Stimulated activated CD8-positive, alpha-beta memory T cell treated with anti-CD3 and anti-CD28 coated beads, Interleukin-4, amount 100 ng/mL, for 1 hour (primary cell): ENCODE measurements around the gene DENND10.
"Not testable (repeated sequence)": the region's sequence is repeated elsewhere in the genome, so short reads cannot be mapped to it uniquely, and the experiment has no call there.

Source experiments
- DNase-seq, 2 donors: peaks; one replicate each; pipeline ENCODE4 v3.0.0-alpha.2; 2020; ENCODE audit warnings: low read depth in 2 of 2, low spot score in 1 of 2

DENND10 gene

GRCh38 chr10:119131512-119132240 lies 27.8 kb downstream of the DENND10 start:
- DNase-seq = no peak

DNA sequence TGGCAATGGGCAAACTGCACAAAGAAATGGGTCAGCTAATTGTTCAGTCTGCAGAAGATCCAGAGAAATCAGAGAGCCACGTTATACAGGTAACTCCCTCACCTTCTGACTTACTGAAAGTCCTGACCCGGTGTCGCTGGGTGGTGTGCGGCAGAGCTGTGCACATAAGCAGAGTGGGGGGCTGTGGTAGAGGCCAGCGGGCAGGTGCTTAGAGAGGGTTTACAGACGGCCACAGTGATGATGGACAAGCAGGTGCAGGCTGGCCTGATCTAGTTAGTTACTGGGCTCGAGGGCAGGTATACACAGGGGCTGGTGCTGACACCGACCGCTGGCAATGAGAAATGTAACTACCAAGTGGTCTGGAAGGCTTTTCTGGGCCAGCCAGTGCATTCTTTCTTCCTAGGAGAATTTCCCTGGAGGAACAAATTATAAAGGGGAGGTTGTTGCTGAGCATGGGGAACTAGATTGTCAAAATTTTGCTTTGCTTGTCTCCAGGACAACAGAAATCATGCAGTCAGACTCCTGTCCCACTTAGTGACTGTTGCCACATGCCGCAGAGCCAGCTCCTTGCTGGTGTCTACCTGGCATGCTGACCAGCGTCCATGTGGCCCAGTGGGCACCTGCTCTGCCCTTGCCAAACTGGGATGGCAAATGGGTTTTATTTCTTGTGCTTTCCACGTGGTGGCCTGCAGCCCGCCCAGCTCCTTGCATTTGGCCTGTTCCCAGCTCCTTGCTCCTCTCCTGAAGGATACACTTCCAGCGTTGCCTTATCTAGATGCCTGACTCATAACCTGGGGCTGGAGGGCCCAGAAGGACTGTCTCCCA lies 28.8 kb downstream of the DENND10 start:
- no peak for DNase-seq

- no peak for DNase-seq
Measured at GRCh38 chr10:119133949-119134348, 30.0 kb downstream of the DENND10 start.

- no peak for DNase-seq
Measured at GRCh38 chr10:119135513-119135881, 31.6 kb downstream of the DENND10 start.

GRCh38 chr10:119136084-119136483 lies 32.2 kb downstream of the DENND10 start:
- DNase-seq = no peak

DNA sequence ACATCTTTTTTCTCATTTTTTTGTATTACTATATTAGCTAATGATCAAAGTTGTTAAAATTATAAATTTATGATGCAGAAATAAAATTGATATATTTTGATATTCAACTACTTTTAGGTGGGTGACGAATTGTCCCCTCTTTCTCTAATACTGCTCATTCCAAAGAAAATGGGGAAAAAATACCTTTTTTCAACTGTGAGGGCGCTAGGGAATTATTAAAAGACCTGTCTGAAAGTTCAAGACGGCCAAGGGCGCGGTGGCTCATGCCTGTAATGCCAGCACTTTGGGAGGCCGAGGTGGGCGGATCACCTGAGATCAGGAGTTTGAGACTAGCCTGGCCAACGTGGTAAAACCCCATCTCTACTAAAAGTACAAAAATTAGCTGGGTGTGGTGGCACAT lies 34.0 kb downstream of the DENND10 start:
- not testable (repeated sequence) for DNase-seq

GRCh38 chr10:119138346-119139306 lies 34.7 kb downstream of the DENND10 start:
- DNase-seq = no peak

- peak in 1 of 2 donors; percentile 13 for DNase-seq
Measured at GRCh38 chr10:119139464-119140067, 35.7 kb downstream of the DENND10 start.

DNA sequence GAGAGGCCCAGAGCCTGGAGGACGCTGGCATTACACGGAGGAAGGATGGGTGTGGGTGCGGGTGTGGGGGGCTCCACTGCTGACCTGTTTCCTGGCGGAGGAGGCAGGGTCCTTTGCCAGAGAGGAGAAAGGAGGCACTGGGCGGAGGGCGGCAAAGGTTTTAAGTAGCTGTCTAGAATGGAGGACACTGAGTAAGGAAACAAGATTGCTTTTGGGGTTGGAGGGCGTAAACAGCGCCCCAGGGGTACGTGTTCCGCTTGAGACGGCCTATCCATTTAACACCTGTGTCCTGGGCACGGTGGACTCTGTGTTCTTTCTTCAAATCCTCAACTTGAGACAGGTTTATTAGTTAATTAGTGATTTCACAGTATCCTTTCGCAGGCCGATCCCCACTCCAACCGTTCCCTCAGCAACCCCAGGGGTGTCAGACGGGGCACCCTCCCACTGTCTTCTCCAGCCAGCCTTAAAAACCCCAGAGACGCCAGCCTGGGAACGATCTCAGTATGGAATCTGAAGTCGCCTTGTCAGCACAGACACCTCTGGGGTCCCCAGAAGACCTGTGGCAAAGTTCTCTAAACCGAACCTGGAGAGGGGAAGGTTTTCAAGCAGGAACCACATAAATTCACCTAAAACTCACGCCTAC lies 36.8 kb downstream of the DENND10 start:
- DNase-seq = no peak

DNA sequence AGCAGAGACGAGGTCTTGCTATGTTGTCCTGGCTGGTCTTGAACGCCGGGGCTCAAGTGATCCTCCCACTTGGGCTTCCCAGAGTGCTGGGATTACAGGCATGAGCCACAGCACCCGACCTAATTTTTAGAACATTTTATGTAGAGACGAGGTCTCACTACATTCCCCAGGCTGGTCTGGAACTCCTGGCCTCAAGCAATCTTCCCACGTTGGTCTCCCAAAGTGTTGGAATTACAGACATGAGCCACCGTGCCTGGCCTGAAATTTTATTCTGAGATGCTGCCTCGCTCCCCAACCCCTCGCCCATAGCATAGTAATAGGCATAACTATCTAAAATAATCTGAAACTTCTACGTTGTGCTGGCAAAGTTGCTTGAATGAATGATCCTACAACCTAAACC lies 39.7 kb downstream of the DENND10 start:
- no peak for DNase-seq

GRCh38 chr10:119149157-119149556 lies 45.2 kb downstream of the DENND10 start:
- no peak for DNase-seq

GRCh38 chr10:119149729-119150128 lies 45.8 kb downstream of the DENND10 start:
- no peak for DNase-seq

DNA sequence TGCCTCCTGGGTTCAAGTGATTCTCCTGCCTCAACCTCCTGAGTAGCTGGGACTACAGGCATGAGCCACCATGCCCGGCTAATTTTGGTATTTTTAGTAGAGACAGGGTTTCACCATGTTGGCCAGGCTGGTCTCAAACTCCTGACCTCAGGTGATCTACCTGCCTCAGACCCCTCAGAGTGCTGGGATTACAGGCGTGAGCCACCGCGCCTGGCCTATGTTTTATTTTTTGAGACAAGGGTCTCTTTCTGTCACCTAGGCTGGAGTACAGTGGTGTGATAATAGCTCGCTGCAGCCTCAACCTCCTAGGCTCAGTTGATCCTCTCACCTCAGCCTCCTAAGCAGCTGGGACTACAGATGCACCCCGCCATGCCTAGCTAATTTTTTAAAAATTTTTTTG lies 47.7 kb downstream of the DENND10 start:
- not testable (repeated sequence) for DNase-seq

- no peak for DNase-seq
Measured at GRCh38 chr10:119153041-119153440, 49.1 kb downstream of the DENND10 start.

DNA sequence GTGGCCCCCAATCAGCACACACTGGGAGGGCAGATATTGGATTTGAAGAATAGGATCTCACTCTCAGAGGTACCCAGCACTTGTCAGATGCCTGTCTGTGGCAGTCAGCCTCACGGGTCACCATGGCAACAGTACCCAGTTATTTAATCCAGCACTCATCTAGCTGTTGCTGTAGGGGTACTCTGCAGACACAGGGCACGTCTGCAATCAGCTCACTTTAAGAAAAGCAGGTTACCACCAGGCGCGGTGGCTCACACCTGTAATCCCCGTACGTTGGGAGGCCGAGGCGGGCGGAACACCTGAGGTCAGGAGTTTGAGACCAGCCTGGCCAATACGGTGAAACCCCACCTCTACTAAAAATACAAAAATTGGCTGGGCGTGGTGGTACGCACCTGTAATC lies 49.7 kb downstream of the DENND10 start:
- no peak for DNase-seq

- no peak for DNase-seq
Measured at GRCh38 chr10:119159332-119159731, 55.4 kb downstream of the DENND10 start.

DNA sequence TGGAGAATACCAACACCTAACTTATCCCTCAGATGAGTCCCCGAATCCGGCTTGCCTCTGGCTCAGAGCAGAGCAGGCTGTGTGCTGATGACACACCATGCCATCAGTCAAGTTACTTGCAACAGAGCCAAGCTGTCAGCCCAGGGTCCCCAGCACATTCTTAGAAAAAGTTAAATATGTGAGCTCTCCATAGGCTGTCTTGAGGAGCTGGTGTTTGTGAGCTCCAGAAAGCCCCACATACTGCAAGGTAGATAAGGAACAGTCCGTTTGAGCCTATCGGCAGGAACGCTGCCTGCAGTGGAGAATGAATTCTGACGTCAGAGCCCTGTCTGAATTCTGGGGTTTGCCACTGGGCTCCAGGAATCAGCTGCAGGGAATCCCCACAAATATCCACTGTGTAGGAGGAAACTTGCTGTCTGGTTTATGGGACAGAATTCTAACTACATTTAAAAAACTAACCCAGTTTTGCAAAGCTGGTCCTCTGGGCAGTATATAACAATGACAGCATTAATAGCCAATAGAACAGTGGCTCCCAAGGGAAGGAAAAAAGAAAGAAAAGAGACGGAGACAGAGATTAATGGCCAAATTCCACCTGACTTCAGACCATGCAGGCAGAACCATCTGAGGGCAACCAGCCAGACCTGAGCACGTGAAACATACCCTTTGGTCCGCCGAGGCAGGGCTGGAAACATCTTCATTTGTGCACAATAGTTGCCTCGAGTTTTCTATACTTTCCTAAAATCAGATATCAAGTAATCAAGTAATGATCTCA lies 58.0 kb downstream of the DENND10 start:
- DNase-seq = no peak

GRCh38 chr10:119162452-119163092 lies 58.7 kb downstream of the DENND10 start:
- DNase-seq = no peak
